Measurements from ENCODE around the gene SCRT2. TPM values are rescaled to one million over a fixed set of nuclear protein-coding genes. Genes with fewer than 3 reads are reported as not detected.

Gene SCRT2
- total and polyA plus RNA-seq, 9 of the 15 experiments (the other 6 are each of a cell fraction or from before 2014, with no cell fraction given): 0.04 to 0.75 (median 0.13) TPM; not detected in 2

GRCh38 chr20:671252-672030 is 4.2 kb downstream of the SCRT2 start (continued):
- TF ChIP-seq REST (IDR thresholded peaks at IDR 0.05; ENCODE audit: borderline replicate concordance) (0 out of 2 replicates have a peak, but pooled peaks have one; percentile 25), REST (CRISPR knock-in tag; IDR thresholded peaks at IDR 0.05; ENCODE audit: low read depth) (no peak), FOXA1 (IDR thresholded peaks at IDR 0.05; ENCODE audit: borderline replicate concordance) (no peak), ZNF639 (CRISPR knock-in tag; conservative IDR thresholded peaks at IDR 0.05 in 1 of 2, IDR thresholded peaks at IDR 0.05 in 1 of 2) (no peak), ZNF318 (IDR thresholded peaks at IDR 0.05; ENCODE audit: borderline replicate concordance in 1 of 2, low read depth in 1 of 2) (no peak), SOX6 (IDR thresholded peaks at IDR 0.05) (0 out of 2 replicates have a peak, but pooled peaks have one; percentile 39), ZNF695 (CRISPR knock-in tag; IDR thresholded peaks at IDR 0.05) (no peak), RBM25 (IDR thresholded peaks at IDR 0.05; ENCODE audit: low read depth, low read length, severe bottlenecking) (peak; percentile 27)

Data from K562 (cell line).